Fibroblast of gingiva (primary cell): ENCODE data around the gene EDEM3.
"Not testable (repeated sequence)": the region's sequence is repeated elsewhere in the genome, so short reads cannot be mapped to it uniquely, and the experiment has no call there.

Experiments used
- DNase-seq: peaks from one replicate; pipeline ENCODE4 v3.0.0-alpha.2; 2011; ENCODE audit warnings: low read depth

Gene EDEM3

DNA sequence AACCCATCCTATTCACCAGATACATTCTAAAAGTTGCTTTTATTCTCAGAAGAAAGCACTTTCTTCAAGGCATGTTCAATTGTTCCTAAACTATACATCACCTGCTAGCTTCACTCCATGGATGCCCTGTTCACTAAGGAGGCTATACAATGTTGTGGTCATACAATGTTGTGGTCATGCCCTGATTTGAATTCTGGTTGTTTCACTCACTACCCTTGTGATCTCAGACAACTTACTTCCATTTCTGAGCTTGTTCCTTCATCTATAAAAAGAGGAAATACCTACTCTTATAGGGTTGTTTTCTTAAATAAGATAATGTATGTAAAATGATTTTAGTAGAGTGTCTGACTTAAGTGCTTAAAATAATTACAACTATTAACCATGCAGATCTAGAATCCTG is 19.7 kb downstream of the EDEM3 start:
- no peak for DNase-seq

DNA sequence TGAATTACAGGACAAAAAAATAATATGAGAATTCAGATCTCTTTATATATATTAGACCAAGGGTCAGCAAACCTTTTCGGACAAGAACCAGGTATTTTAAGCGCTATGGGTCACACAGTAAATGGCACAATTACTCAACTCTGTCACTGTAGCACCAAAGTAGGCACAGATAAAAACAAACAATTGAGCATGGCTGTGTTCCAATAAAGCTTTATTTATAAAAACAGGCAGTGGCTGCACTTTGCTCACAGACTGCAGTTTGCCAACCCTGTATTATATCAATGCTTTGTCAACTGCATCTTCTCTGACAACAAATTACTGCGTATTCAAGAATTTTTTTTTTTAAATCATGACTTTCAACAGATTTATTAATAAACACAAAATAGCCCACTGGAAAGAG is 29.8 kb downstream of the EDEM3 start:
- DNase-seq: no peak

DNA sequence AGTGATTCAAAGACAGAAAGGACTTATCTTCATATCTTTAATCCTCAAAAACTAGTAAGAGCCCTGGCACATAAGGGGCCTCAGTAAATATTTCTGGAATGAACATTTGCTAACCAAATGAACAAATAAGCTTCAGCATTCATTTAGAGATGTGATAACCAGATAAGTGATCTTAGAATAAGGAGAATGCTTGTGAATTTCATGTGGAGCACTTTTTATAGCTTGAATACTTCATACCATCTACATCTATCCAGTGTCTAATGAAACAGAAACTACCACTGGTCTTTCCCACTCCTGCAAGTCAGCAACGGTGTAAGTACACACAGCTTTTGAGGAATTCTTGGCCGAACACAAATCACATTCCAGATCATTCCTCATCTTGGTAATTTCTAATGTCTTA is 38.5 kb downstream of the EDEM3 start:
- no peak for DNase-seq

DNA sequence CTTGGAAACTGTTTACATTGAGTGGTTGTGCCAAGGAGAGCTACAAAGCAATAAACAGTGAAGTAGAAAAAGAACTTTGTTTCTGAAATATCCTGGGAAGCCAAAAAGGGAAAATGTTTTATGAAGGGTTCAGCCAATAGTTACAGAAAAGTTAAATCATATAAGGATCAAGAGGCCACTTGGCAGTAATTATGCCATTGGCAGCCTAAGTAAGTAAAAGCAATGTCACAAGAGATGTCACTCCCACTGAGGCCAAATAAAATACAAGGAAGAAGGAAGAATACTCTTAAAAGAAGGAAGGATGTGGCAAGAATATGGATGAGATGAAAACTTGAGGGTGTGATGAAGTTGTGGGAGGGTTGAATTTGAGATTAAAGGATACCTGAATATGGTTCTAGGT is 45.2 kb downstream of the EDEM3 start:
- DNase-seq: no peak

DNA sequence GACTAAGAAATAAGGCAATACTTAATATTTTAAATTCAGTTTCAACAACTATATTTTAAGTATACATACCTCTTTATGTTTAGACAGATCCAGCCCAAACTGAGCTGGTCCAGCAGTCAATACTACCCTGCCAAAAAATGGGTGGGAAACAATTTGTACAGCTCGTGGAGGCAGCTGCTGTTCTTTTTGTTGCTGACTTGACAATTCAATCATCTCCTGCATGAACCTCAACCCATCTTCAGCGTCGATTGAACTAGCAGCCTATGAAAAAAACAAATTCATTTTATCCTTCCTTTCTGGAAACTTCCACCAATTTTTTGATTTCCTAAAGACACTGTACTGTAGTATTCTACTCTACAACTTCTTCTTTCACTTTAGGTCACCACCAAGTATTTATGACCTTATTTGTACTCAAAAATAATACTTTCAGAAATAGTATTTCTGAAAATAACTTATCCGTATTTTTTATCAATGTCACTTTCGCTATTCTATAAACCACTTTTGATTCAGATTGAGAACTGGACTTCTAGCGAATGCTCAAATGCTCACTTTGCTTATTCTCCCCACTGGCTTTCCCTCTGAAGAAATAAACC is 46.5 kb downstream of the EDEM3 start:
- no peak for DNase-seq

DNA sequence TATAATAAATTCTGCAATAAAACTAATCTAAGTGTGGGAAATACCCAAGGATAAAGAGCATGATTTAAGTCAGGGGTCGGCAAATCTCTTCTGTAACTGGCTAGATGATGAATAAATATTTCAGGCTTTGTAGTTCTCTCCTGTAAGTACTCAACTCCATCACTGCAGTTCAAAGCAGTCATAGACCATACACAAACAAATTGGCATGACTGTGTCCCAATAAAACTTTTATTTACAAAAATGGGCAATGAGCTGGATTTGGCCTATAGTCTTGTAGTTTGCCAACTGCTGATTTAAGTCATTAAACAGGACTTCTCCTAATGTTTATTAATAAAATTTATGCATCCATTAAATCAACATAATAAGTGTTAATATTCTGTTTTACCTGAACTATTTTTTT is 49.4 kb downstream of the EDEM3 start:
- no peak for DNase-seq

DNA sequence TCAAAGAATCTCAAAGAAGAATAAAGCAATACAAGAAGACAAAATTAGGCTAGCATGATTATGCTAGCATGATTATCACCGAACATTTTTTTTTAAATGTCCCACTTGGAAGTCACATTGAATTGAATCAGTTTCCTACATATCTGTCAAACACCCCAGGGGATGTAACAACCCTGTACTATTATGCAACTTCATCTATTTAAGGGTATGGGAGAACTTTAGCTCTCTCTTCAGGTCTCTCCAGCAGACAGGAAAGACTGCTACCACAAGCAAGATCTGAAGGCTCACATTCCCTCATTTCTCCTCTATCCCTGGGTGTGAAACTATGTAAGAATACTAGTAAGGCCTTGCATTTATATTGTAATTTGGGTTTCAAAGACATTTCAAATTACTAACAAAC is 52.8 kb downstream of the EDEM3 start:
- DNase-seq: no peak

DNA sequence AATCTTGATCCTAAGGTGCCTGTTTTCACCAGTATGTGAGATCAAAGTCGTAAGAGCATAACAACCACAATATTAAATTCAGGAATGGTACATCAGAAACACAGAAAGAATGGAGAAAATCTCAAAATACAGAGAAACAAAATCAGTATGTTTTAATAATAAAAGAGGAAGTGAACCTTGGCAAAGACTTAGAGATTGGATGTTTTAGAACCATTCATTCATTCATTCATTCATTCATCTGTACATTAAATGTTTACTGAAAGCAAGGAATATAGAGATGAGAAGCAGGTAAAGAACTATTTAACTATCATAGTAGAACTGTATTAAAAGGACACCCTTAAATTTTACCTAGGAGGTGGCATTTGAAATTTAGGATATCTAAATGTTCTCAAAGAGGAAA is 55.7 kb downstream of the EDEM3 start:
- no peak for DNase-seq

DNA sequence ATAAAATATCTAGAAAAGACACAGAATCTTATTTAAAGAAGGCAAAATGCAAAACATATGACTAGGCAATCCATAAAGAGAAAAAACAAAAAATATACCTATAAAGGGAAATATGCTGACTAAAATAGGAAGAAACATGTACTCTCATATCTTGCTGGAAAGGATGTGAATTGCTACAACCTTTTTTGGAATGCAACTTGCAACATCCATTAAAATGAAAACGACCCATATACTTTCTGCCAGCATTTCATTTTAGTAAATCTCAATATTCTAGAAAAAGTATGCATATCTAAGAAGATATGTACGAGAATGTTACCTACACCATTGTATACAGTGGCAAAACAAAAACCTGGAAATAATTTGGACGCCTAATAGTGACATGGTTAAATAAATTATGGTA is 56.6 kb downstream of the EDEM3 start:
- no peak for DNase-seq

DNA sequence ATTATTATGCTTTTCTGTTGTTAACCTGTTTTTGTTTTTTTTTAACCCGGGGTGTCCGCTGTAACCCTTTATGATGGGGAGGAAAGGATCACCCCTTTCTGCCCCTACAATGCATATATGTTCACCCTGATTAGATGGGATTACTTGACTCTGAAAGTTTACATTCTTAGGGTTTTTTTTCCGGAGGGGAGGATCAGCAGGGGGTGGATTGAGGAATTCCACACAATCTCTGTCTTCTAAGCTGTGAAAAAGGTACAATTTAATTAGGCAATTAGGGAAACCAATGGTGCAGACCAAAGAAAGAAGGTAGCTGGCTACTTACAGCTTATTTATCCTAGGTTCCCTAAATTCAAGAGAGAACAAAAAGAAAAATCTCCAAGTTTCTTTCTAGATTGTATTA is 58.3 kb downstream of the EDEM3 start:
- no peak for DNase-seq

DNA sequence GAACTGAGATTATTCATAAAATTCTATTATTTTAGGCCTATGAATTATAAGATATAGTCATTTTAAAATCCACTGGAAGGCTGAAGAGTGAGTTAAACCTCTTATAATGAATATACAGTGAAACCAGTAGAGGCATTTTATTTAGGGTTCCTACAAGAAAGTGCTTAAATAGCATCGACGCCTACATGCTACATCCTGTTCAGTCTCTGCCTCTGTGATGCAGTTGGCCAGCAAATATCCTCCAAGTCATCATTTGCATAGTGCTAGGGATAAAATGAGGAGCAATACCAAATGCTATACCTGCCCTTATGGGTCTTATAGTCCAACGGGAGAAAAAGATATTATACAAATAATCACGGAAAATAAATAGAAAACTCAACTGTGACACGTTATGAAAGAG is 59.6 kb downstream of the EDEM3 start:
- DNase-seq: no peak

DNA sequence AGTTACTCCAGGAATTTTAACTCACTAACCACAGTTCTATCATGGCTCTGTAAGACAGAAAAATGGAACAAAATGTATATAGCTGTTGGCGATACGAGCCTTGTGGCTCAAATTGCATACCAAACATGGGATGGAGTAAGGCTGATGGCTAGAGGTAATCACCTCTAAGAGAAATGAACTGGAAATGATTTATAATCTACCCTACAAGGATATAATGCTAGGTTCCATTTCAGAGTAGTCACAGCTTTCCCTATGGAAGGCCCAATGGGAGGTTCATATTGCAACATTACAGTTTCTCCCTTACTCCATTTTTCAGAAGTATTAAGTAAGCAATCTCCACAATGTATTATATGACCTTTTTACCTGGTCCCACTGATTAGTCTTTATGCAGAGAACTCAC is 61.6 kb downstream of the EDEM3 start:
- DNase-seq: no peak

DNA sequence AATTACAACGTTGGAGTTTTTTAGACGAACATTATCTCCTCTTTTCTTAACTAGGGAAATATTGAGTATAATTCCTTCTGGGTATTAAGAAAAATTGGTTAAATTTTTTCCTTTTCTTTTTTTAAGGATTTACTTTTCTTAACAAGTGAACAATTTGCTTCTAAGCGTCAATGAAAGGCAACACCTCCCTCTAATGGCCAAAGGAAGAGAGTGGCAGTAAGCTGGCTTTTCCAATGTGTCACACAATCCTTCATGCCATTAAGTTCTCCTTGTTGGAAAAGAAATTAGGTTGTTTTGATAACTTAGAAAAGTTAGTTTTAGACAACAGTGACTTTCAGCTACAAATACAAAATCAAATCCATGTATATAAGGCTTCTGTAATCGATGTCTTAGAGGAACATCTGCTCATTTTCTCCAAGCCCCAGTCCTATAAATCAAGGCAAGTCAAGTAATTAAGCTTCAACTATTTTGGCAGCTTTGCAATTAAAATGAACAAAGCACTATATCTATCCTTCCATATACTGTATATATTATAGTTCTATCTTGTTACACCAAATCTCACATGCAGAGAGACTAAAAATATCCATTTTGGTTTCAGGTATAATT is 62.8 kb downstream of the EDEM3 start:
- DNase-seq: peak; percentile 42

DNA sequence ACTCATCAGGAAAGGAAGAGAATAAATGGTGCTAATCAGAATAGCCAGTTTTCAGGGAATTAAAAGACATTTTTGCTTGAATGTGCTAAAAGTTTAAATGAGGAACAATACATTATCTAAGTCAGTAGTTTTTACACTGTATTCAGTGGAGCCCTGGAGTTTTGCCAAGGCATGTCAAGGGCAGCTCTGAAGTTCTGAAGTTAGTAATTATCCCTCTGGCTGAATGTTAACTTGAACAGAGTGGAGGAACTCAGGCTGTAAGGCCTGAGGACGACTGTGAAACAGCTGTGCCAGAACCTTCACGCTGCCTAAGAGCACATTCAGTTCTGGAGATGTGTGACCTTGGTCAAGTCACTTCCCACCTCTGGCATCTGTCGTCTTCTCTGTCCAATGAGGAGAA is 68.1 kb downstream of the EDEM3 start:
- DNase-seq: no peak

DNA sequence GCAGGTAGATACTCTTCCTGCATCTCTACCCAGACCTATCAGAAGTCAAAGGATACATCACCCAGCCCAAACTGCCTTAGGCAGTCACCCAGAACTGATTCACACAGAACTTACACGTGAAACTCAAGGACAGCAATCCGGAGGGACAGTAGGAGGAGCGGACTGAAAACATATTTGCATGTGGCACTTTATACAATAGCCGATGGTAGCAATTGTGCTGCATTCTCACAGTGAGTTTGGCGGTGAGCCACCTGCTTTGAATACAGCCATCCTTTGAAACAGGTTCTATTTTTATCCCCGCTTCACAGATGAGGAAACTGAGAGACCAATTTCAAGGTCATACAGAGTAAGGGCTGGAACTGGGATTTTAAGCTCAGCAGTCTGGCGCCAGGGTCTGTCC is 69.5 kb downstream of the EDEM3 start:
- no peak for DNase-seq

DNA sequence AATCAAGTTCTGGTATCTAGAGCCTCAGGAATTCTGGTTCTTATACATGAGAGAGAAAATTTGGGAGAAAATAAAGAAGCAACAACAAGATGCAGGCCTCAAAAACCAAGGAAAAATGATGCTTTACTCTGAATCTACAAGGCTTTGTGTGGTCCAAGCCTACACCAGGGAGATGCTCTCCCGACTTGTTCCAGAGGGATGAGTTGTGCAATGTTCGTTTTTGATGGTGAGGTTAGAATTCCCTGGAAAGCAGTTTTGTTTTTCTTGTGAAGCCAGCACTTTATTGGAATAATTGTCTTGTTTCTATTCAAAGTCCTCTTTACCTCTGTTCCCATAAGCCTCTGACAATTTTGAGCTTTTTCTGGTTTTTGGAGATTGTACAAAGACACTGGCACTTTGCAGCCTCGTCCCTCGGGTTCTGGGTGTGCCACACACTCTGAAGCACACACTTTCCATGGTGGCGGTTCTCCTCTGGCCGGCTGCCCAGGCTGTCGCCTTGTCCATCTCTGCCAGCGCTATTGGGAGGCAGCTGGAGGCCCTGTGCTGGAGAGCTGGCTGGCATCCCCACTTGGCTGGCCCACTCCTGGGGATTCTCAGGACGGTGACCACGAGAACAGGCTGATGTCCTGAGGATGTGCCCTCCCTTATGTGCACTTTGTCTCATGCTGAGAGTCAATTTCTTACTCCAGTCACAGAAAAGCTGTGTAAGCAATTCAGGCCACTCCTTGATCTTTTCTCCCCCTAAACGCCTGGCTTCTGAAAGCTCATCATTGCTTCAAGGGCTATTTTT is 70.2 kb downstream of the EDEM3 start:
- DNase-seq: peak; percentile 31

DNA sequence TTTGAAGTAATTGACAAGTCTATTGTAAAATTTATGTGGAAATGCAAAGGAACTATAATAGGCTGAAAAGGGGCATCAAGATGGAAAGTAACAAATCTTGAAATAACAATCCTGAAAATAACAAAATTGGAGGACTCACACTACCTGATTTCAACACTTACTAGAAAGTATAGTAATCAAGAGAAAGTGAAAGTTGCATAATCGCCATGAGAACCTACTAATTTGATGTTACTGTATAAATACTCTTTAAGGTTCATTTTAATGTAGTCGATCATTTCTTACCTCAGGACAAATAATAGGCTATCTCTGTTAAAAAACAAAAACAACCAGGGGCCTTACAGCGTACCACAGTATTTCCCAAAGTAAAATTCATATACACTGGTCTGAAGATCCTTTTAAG is 71.7 kb downstream of the EDEM3 start:
- DNase-seq: no peak

DNA sequence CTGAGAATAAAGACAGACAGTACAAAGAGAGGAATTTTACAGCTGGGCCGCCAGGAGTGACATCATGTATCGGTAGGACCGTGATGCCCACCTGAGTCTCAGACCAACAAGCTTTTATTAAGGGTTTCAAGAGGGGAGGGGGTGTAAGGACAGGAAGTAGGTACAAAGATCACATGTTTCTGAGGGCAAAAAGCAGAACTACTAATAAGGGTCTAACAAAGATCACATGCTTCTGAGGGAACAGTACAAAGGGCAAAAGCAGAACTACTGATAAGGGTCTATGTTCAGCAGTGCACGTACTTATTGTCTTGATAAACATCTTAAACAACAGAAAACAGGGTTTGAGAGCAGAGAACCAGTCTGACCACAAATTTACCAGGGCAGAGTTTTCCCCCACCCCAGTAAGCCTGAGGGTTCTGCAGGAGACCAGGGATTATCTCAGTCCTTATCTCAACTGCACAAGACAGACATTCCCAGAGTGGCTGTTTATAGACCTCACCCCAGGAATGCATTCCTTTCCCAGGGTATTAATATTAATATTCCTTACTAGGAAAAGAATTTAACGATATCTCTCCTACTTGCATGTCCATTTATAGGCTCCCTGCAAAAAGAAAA is 73.9 kb downstream of the EDEM3 start:
- not testable (repeated sequence) for DNase-seq

DNA sequence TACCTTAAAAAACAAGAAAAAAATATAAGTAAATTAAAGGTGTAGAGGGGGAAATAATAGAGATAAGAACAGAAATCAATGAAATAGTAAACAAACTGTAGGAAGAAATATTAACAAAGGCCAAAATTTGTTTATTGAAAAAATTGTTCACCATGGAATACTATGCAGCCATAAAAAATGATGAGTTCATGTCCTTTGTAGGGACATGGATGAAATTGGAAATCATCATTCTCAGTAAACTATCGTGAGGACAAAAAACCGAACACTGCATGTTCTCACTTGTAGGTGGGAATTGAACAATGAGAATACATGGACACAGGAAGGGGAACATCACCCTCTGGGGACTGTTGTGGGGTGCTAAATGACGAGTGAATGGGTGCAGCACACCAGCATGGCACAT is 75.2 kb downstream of the EDEM3 start:
- DNase-seq: not testable (repeated sequence)

DNA sequence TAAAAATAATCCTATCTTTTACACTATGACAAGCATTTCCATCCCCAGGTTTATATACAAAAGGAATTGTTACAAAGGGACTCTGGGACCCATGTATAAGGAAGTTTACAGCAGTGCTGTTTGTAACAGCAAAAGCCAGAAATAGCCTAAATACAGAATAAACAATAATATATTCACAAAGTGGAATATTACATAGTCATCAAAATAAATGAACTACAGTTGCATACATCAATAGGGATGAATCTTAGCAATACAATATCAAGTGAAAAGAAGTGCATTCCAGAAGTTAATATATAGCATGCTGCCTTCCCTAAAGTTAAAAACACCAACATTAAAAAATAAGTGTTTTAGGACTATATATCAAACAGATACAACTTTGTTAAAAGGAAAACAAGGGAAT is 77.3 kb downstream of the EDEM3 start:
- no peak for DNase-seq

DNA sequence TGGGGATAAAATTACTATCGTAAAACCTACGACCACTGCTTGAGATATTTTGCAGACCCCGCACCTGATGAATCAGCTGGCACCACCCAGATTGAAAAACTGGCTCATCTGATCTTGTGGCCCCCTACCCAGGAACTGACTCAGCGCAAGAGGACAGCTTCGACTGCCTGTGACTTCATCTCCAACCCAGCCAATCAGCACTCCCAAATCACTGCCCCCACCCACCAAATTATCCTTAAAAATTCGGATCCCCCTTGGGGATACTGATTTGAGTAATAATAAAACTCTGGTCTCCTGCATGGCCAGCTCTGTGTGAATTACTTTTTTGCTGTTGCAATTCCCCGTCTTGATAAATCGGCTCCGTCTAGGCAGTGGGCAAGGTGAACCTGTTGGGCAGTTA is 81.4 kb downstream of the EDEM3 start:
- DNase-seq: no peak

DNA sequence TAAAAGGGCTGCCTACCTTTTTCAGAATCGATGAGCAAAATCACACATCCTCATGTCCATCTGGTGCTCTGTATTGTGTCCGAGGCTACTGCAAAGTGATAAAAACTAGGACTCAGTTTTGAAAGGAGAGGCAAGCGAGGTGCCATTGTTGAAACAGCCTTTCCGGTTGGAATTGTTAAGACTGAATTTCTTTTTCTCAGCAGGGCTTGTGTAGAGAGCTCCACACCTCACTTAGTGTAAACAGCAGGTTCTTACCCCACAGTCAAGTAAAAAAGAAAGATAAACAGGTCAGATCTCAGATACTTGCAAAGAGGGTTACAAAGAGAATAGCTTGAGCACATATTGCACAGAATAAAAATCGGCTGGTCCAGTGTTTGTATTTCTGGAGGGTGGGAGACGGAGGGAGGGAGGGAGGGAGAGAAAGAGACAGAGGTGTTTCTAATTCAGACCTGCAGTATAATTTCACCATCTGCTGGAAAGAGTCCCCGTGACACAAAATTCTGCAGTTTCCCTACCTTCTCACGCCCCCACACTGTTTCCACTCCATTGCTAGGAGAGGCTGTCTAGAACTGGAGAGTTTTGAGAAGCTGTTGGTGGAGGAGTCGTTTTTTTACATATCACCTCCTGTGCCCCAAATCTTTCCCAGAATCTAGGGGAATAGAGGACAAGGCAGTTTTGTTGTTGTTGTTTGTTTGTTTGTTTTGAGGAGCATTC is 82.5 kb downstream of the EDEM3 start:
- DNase-seq: no peak

DNA sequence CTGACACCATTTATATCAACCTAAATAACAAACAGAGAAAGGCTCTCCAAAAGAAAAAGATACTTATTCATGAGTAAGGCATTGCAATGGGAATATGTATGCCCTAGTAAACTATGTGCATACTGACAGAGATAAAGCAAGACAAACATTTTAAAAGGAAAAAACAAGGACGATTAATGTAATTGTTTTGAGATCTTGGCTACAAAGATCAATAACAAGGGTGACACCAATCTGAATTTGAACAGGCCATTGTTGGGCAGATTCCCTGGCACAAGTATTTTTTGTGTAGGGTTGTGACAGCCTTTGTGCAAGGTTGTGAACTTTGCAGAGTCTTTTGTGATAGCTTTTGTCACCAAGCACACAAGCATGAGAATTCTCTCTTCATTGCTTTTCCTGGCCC is 85.3 kb downstream of the EDEM3 start:
- DNase-seq: no peak
